ENCODE data around the gene TRAFD1. TPM values are rescaled to one million over a fixed set of nuclear protein-coding genes. Genes with fewer than 3 reads are reported as not detected.
A peak's percentile ranks its signal among the peaks of the same experiment; 100 is the strongest.
"Not testable (repeated sequence)": the region's sequence is repeated elsewhere in the genome, so short reads cannot be mapped to it uniquely, and the experiment has no call there.

The TRAFD1 gene
- total RNA-seq, 1 experiment from 2014 or later, result 29.0 TPM

GRCh38 chr12:112158461-112159145, 33.2 kb downstream of the TRAFD1 start:
- DNase-seq (ENCODE audit: low read depth), result not testable (repeated sequence)

- DNase-seq (ENCODE audit: low read depth), result no peak
These were observed 33.8 kb downstream of the TRAFD1 start for GRCh38 chr12:112159146-112159541.

- DNase-seq (ENCODE audit: low read depth), result no peak
These were observed 35.3 kb downstream of the TRAFD1 start for GRCh38 chr12:112160611-112161010.

- no peak for DNase-seq (ENCODE audit: low read depth)
These were observed 36.4 kb downstream of the TRAFD1 start for GRCh38 chr12:112161711-112162110.

- no peak for DNase-seq (ENCODE audit: low read depth)
These were observed 37.0 kb downstream of the TRAFD1 start for GRCh38 chr12:112162241-112162790.

GRCh38 chr12:112163056-112163455, 37.7 kb downstream of the TRAFD1 start:
- no peak for DNase-seq (ENCODE audit: low read depth)

GRCh38 chr12:112163471-112163991, 38.2 kb downstream of the TRAFD1 start:
- DNase-seq (ENCODE audit: low read depth), result no peak

- DNase-seq (ENCODE audit: low read depth), result no peak
These were observed 38.8 kb downstream of the TRAFD1 start for GRCh38 chr12:112164011-112164660.

- no peak for DNase-seq (ENCODE audit: low read depth)
These were observed 40.3 kb downstream of the TRAFD1 start for GRCh38 chr12:112165624-112166023.

GRCh38 chr12:112166051-112167015, 41.0 kb downstream of the TRAFD1 start:
- no peak for DNase-seq (ENCODE audit: low read depth)

GRCh38 chr12:112167031-112167461, 41.7 kb downstream of the TRAFD1 start:
- no peak for DNase-seq (ENCODE audit: low read depth)

GRCh38 chr12:112167718-112168525, 42.6 kb downstream of the TRAFD1 start:
- DNase-seq (ENCODE audit: low read depth), result no peak

- no peak for DNase-seq (ENCODE audit: low read depth)
These were observed 43.2 kb downstream of the TRAFD1 start for GRCh38 chr12:112168561-112168971.

GRCh38 chr12:112169161-112169872, 44.0 kb downstream of the TRAFD1 start:
- DNase-seq (ENCODE audit: low read depth), result no peak

- no peak for DNase-seq (ENCODE audit: low read depth)
These were observed 44.6 kb downstream of the TRAFD1 start for GRCh38 chr12:112169966-112170365.

GRCh38 chr12:112170376-112170775, 45.0 kb downstream of the TRAFD1 start:
- peak; percentile 8 for DNase-seq (ENCODE audit: low read depth)

- DNase-seq (ENCODE audit: low read depth), result no peak
These were observed 45.7 kb downstream of the TRAFD1 start for GRCh38 chr12:112170971-112171596.

- no peak for DNase-seq (ENCODE audit: low read depth)
These were observed 47.4 kb downstream of the TRAFD1 start for GRCh38 chr12:112172556-112173324.

All from LHCN-M2 (cell line).